GM21723 (cell line): ENCODE data around the gene HOMER1.

Experiments
- ATAC-seq: cut with Tn5 transposase; IDR thresholded peaks from one replicate; pipeline ENCODE4 v1.9.1; 2021; ENCODE audit warnings: mild to moderate bottlenecking, moderate library complexity; ENCODE audit not compliant: unreplicated experiment

HOMER1 gene

GRCh38 chr5:79329453-79329852, 184.5 kb downstream of the HOMER1 start:
- no peak for ATAC-seq
